ENCODE data around the gene PLVAP.
A peak's percentile ranks its signal among the peaks of the same experiment; 100 is the strongest.

PLVAP gene

DNA sequence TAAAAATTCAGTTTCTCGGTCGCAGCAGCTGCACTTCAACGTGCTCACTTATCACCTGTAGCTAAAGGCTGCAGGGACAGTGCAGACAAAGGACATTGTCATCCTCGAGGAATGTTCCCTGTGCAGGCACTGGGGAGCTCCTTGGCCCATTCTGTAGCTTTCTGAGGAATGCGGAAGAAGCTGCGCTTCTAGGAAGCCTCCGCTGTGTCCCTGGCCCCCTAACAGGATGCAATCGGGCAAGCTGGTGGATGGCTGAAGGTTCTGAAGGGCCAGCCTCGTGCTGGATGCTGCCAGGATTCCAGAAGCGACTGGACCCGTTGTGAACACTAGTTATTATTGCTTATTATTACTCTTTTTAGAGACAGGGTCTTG is 50.6 kb downstream of the PLVAP start:
- peak overlapping the region; percentile 93 for H3K27ac ChIP-seq
- TF ChIP-seq, protein P1, sequence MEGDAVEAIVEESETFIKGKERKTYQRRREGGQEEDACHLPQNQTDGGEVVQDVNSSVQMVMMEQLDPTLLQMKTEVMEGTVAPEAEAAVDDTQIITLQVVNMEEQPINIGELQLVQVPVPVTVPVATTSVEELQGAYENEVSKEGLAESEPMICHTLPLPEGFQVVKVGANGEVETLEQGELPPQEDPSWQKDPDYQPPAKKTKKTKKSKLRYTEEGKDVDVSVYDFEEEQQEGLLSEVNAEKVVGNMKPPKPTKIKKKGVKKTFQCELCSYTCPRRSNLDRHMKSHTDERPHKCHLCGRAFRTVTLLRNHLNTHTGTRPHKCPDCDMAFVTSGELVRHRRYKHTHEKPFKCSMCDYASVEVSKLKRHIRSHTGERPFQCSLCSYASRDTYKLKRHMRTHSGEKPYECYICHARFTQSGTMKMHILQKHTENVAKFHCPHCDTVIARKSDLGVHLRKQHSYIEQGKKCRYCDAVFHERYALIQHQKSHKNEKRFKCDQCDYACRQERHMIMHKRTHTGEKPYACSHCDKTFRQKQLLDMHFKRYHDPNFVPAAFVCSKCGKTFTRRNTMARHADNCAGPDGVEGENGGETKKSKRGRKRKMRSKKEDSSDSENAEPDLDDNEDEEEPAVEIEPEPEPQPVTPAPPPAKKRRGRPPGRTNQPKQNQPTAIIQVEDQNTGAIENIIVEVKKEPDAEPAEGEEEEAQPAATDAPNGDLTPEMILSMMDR (conservative IDR thresholded peaks at IDR 0.05): no peak

DNA sequence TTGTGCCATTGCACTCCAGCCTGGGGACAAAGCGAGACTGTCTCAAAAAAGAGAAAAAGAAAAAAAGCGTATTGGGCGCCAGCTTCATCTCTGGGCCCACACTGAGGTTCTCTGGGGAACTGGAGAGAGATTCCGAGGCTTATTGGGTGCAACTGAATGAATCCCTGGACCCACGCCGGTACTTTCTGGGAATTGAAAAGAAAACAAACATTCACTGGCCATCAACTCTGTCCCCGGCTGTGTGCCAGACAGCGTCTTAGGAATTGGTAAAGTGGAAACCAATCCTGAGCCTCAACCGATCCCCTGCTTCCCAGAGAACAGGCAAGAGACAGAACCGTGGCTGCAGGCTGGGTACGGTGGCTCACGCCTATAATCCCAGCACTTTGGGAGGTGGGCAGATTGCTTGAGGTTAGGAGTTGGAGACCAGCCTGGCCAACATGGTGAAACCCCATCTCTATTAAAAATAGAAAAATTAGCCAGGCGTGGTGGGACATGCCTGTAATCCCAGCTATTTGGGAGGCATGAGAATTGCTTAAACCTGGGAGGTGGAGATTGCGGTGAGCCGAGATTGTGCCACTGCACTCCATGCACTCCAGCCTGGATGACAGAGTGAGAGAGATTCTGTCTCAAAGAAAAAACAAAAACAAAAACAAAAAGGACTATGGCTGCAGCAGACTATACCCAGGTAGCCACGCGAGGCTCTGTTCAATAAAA is 51.1 kb downstream of the PLVAP start:
- H3K27ac ChIP-seq: peak overlapping the region; percentile 93
- TF ChIP-seq, protein P1 (conservative IDR thresholded peaks at IDR 0.05): no peak

DNA sequence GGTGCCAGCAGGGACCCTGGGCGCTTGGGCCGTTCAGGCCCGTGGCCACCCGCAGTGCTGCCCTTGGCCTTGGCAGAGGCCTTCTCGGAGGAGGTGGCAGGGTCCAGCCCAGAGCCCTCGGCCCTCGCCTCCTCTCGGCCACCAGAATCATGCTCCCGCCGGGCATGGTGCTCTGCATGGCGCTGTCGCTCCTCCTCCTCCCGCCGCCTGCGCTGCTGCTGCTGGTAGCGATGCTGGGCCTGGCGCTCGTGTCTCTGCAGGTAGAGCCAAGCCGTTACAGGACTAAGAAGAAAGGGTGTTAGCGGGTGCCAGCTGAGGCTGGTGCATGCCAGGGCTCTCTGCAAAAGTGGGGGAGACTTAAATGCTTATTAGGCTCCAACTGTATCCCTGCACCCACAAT is 52.0 kb downstream of the PLVAP start:
- H3K27ac ChIP-seq: no peak overlapping the region; the same call in 1 of the 2 replicates
- TF ChIP-seq, protein P1 (conservative IDR thresholded peaks at IDR 0.05): no peak

DNA sequence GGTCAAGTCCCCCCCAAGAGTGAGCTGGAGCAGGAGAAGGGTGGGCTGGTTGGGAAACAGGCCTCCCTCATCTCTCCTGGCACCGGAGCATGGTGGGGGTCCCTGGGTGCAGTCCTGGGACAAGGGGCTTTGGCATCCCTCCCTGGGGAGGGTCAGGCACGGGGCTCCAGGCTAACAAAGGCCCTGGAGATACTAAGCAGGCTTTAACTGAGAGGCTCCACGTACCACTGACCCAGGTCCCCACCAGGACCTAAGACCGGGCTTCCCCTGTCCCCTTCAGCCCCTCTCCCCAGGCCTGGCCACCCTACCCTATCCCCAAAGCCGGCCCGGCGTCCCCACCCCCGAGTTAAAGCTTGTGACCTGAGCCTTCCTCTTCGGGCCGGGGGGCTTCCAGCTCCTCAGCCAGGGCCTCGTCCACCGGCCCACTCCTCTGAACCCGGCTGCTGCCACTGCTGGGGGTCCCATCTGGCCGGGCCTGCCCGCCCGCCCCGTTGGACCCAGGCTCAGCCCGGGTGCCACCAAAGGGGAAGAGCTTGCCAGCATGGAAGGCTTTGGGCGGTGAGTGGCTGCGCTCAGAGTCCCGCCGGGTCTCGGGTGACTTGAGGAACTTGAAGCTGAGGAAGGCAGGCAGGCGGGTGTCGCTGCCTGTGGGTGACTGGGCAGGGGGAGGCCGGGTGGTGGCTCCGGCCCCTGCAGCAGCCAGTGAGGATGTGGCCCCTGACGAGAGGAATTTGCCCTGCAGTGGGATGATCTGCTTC is 52.6 kb downstream of the PLVAP start:
- TF ChIP-seq, protein P1 (conservative IDR thresholded peaks at IDR 0.05): no peak

GRCh38 chr19:17323964-17324332 is 53.2 kb downstream of the PLVAP start:
- TF ChIP-seq, protein P1 (conservative IDR thresholded peaks at IDR 0.05): no peak
- H3K27ac ChIP-seq: no peak overlapping the region

More for the DNA sequence above, 52.6 kb downstream of the PLVAP start:
- H3K27ac ChIP-seq: no peak overlapping the region

GRCh38 chr19:17323300-17323963 is 53.7 kb downstream of the PLVAP start:
- no peak overlapping the region for H3K27ac ChIP-seq
- TF ChIP-seq, protein P1 (conservative IDR thresholded peaks at IDR 0.05): no peak

GRCh38 chr19:17322854-17323253 is 54.3 kb downstream of the PLVAP start:
- H3K27ac ChIP-seq: no peak overlapping the region
- TF ChIP-seq, protein P1 (conservative IDR thresholded peaks at IDR 0.05): no peak
